ENCODE measurements around the gene ZDHHC18.

The ZDHHC18 gene

DNA sequence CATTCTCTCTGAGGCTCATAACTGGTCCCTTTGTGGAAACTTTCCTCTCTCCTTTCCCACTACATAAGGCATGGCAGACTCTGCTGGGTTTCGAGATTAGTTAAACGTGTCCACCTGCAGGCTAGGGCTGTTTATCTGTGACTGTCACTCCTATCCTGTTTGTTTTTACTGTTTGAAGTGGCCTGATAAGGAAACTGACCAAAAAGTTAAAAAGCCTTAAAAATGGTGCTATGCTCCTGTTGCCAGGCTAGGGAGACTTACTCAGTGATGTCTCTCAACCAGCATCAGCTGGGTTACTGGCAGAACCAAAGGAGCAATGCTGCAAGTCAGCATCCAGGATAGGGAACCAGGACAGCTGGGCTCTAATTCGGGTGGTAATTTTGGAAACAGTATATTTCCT, 34.9 kb upstream of the ZDHHC18 start:
- TF ChIP-seq CREB1 (IDR thresholded peaks at IDR 0.05; ENCODE audit: low read depth) = no peak
- no peak for TF ChIP-seq CEBPB (IDR thresholded peaks at IDR 0.05)
- TF ChIP-seq, protein P1, sequence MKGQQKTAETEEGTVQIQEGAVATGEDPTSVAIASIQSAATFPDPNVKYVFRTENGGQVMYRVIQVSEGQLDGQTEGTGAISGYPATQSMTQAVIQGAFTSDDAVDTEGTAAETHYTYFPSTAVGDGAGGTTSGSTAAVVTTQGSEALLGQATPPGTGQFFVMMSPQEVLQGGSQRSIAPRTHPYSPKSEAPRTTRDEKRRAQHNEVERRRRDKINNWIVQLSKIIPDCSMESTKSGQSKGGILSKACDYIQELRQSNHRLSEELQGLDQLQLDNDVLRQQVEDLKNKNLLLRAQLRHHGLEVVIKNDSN (IDR thresholded peaks at IDR 0.05) = no peak
- no peak for TF ChIP-seq YY1 (IDR thresholded peaks at IDR 0.05; ENCODE audit: low read depth)
- TF ChIP-seq, protein P2, sequence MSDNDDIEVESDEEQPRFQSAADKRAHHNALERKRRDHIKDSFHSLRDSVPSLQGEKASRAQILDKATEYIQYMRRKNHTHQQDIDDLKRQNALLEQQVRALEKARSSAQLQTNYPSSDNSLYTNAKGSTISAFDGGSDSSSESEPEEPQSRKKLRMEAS (IDR thresholded peaks at IDR 0.05) = no peak
- TF ChIP-seq TEAD4 (IDR thresholded peaks at IDR 0.05) = no peak
- no peak for TF ChIP-seq ZBTB7A (IDR thresholded peaks at IDR 0.05; ENCODE audit: low read depth)
- no peak for TF ChIP-seq TAF1 (IDR thresholded peaks at IDR 0.05; ENCODE audit: low read depth)
- no peak for TF ChIP-seq EP300 (IDR thresholded peaks at IDR 0.05; ENCODE audit: borderline replicate concordance)

DNA sequence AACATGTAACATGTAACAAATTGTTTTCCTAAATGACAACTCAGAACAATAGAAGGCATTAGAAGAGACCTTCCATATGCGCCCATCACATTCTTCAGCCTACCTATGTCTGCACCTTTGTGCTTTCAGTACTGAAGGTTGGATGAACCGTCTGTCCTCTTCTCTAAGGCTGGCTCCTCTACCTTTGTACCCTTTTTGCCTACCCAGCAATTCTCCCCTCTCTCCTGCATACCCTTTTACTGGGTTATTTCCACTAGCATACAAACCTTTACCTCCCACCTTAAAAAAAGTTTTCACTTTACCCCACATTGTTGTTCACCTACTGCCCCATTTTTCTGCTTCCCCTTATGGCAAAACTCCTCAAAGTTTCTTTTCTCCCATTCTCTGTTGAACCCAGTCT, 33.6 kb upstream of the ZDHHC18 start:
- TF ChIP-seq CREB1 (IDR thresholded peaks at IDR 0.05; ENCODE audit: low read depth) = no peak
- TF ChIP-seq, protein P1 (IDR thresholded peaks at IDR 0.05) = no peak
- no peak for TF ChIP-seq EP300 (IDR thresholded peaks at IDR 0.05; ENCODE audit: borderline replicate concordance)
- no peak for TF ChIP-seq TCF12 (IDR thresholded peaks at IDR 0.05; ENCODE audit: low read depth)
- no peak for TF ChIP-seq TAF1 (IDR thresholded peaks at IDR 0.05; ENCODE audit: low read depth)
- TF ChIP-seq NFIC (IDR thresholded peaks at IDR 0.05) = no peak
- TF ChIP-seq EGR1 (IDR thresholded peaks at IDR 0.05) = no peak
- TF ChIP-seq, protein P2 (IDR thresholded peaks at IDR 0.05) = no peak
- no peak for TF ChIP-seq RAD21 (IDR thresholded peaks at IDR 0.05; ENCODE audit: low read depth)
- no peak for TF ChIP-seq TEAD4 (IDR thresholded peaks at IDR 0.05)
- TF ChIP-seq ZBTB7A (IDR thresholded peaks at IDR 0.05; ENCODE audit: low read depth) = no peak
- no peak for TF ChIP-seq CEBPB (IDR thresholded peaks at IDR 0.05)
- TF ChIP-seq, protein P3, sequence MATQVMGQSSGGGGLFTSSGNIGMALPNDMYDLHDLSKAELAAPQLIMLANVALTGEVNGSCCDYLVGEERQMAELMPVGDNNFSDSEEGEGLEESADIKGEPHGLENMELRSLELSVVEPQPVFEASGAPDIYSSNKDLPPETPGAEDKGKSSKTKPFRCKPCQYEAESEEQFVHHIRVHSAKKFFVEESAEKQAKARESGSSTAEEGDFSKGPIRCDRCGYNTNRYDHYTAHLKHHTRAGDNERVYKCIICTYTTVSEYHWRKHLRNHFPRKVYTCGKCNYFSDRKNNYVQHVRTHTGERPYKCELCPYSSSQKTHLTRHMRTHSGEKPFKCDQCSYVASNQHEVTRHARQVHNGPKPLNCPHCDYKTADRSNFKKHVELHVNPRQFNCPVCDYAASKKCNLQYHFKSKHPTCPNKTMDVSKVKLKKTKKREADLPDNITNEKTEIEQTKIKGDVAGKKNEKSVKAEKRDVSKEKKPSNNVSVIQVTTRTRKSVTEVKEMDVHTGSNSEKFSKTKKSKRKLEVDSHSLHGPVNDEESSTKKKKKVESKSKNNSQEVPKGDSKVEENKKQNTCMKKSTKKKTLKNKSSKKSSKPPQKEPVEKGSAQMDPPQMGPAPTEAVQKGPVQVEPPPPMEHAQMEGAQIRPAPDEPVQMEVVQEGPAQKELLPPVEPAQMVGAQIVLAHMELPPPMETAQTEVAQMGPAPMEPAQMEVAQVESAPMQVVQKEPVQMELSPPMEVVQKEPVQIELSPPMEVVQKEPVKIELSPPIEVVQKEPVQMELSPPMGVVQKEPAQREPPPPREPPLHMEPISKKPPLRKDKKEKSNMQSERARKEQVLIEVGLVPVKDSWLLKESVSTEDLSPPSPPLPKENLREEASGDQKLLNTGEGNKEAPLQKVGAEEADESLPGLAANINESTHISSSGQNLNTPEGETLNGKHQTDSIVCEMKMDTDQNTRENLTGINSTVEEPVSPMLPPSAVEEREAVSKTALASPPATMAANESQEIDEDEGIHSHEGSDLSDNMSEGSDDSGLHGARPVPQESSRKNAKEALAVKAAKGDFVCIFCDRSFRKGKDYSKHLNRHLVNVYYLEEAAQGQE (IDR thresholded peaks at IDR 0.05; ENCODE audit: low read depth) = no peak
- TF ChIP-seq FOXM1 (IDR thresholded peaks at IDR 0.05; ENCODE audit: borderline replicate concordance, low read depth) = no peak
- no peak for TF ChIP-seq YY1 (IDR thresholded peaks at IDR 0.05; ENCODE audit: low read depth)

DNA sequence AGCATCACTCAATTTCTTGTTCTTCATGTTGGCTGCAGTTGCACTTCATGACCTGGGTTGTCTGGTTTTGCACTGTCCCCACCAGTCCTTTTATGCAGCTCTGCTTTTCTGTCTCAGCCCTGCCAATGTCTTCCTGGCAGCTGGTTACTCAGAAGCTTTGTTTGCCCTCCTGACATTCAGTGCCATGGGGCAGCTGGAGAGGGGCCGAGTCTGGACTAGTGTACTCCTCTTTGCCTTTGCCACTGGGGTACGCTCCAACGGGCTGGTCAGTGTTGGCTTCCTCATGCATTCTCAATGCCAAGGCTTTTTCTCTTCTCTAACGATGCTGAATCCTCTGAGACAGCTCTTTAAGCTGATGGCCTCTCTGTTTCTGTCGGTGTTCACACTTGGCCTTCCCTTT, 32.1 kb upstream of the ZDHHC18 start:
- TF ChIP-seq RAD21 (IDR thresholded peaks at IDR 0.05; ENCODE audit: low read depth) (no peak), YY1 (IDR thresholded peaks at IDR 0.05; ENCODE audit: low read depth) (no peak), TCF12 (IDR thresholded peaks at IDR 0.05; ENCODE audit: low read depth) (no peak), CREB1 (IDR thresholded peaks at IDR 0.05; ENCODE audit: low read depth) (no peak), TAF1 (IDR thresholded peaks at IDR 0.05; ENCODE audit: low read depth) (no peak), FOXM1 (IDR thresholded peaks at IDR 0.05; ENCODE audit: borderline replicate concordance, low read depth) (no peak), EP300 (IDR thresholded peaks at IDR 0.05; ENCODE audit: borderline replicate concordance) (no peak), EGR1 (IDR thresholded peaks at IDR 0.05) (no peak), TEAD4 (IDR thresholded peaks at IDR 0.05) (no peak), NFIC (IDR thresholded peaks at IDR 0.05) (no peak), CEBPB (IDR thresholded peaks at IDR 0.05) (no peak), ZBTB7A (IDR thresholded peaks at IDR 0.05; ENCODE audit: low read depth) (no peak)
- TF ChIP-seq, protein P2 (IDR thresholded peaks at IDR 0.05) = no peak
- TF ChIP-seq, protein P1 (IDR thresholded peaks at IDR 0.05) = no peak
- TF ChIP-seq, protein P3 (IDR thresholded peaks at IDR 0.05; ENCODE audit: low read depth) = no peak

DNA sequence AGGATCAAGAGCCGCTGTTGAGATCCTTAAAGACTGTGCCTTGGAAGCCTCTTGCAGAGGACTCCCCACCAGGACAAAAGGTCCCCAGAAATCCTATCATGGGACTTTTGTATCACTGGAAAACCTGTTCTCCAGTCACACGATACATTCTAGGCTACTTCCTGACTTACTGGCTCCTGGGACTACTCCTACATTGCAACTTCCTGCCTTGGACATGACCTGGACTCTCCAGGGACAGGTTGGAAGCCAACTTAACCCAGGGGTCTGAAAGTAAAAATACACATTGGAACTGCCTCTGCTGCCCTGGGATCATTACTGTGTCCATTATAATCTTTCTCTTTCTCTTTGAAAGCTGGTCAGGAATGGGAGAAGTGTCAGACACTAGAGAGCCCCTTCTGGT, 28.9 kb upstream of the ZDHHC18 start:
- no peak for TF ChIP-seq EP300 (IDR thresholded peaks at IDR 0.05; ENCODE audit: borderline replicate concordance)
- TF ChIP-seq, protein P3 (IDR thresholded peaks at IDR 0.05; ENCODE audit: low read depth) = no peak
- TF ChIP-seq EGR1 (IDR thresholded peaks at IDR 0.05) = no peak
- TF ChIP-seq CREB1 (IDR thresholded peaks at IDR 0.05; ENCODE audit: low read depth) = no peak
- TF ChIP-seq NFIC (IDR thresholded peaks at IDR 0.05) = no peak
- no peak for TF ChIP-seq TEAD4 (IDR thresholded peaks at IDR 0.05)

Data from Ishikawa (cell line).